ENCODE results near the gene SNRPF.
"Not testable (repeated sequence)": the region's sequence is repeated elsewhere in the genome, so short reads cannot be mapped to it uniquely, and the experiment has no call there.

Gene SNRPF

GRCh38 chr12:95858451-95859343 is at the start of gene SNRPF:
TSS of gene SNRPF (plus strand) at chr12:95858952. CDS start at chr12:95859074, 122 bp downstream.
- peak; percentile 99 for DNase-seq

GRCh38 chr12:95809000-95809680 is 49.6 kb upstream of the SNRPF start:
- DNase-seq = no peak

- DNase-seq = no peak
Observed at GRCh38 chr12:95810411-95810810, 48.3 kb upstream of the SNRPF start.

- not testable (repeated sequence) for DNase-seq
Observed at GRCh38 chr12:95812155-95812554, 46.6 kb upstream of the SNRPF start.

GRCh38 chr12:95815632-95816212 is 43.0 kb upstream of the SNRPF start:
- no peak for DNase-seq

- no peak for DNase-seq
Observed at GRCh38 chr12:95820096-95820703, 38.6 kb upstream of the SNRPF start.

GRCh38 chr12:95829395-95829794 is 29.4 kb upstream of the SNRPF start:
- DNase-seq = no peak

- no peak for DNase-seq
Observed at GRCh38 chr12:95830335-95831089, 28.2 kb upstream of the SNRPF start.

- no peak for DNase-seq
Observed at GRCh38 chr12:95834572-95834971, 24.2 kb upstream of the SNRPF start.

- no peak for DNase-seq
Observed at GRCh38 chr12:95836185-95836609, 22.6 kb upstream of the SNRPF start.

- no peak for DNase-seq
Observed at GRCh38 chr12:95836630-95837239, 22.0 kb upstream of the SNRPF start.

GRCh38 chr12:95837240-95838038 is 21.3 kb upstream of the SNRPF start:
- no peak for DNase-seq

GRCh38 chr12:95838125-95838524 is 20.6 kb upstream of the SNRPF start:
- DNase-seq = no peak

GRCh38 chr12:95842426-95842825 is 16.3 kb upstream of the SNRPF start:
- not testable (repeated sequence) for DNase-seq

- no peak for DNase-seq
Observed at GRCh38 chr12:95848575-95849388, 10.0 kb upstream of the SNRPF start.

GRCh38 chr12:95851606-95852005 is 7.1 kb upstream of the SNRPF start:
- DNase-seq = no peak

GRCh38 chr12:95852133-95852532 is 6.6 kb upstream of the SNRPF start:
- DNase-seq = no peak

- DNase-seq = no peak
Observed at GRCh38 chr12:95857156-95857555, 1.6 kb upstream of the SNRPF start.

GRCh38 chr12:95857799-95858198 is 953 bp upstream of the SNRPF start:
- DNase-seq = no peak

GRCh38 chr12:95859344-95859816 is 628 bp downstream of the SNRPF start:
- no peak for DNase-seq
